ENCODE data around the gene OBP2A. TPM values are rescaled to one million over a fixed set of nuclear protein-coding genes. Genes with fewer than 3 reads are reported as not detected.

OBP2A gene
- polyA plus RNA-seq, 1 donor (not counting 4 experiments of a cell fraction or from before 2014, with no cell fraction given) = not detected

DNA sequence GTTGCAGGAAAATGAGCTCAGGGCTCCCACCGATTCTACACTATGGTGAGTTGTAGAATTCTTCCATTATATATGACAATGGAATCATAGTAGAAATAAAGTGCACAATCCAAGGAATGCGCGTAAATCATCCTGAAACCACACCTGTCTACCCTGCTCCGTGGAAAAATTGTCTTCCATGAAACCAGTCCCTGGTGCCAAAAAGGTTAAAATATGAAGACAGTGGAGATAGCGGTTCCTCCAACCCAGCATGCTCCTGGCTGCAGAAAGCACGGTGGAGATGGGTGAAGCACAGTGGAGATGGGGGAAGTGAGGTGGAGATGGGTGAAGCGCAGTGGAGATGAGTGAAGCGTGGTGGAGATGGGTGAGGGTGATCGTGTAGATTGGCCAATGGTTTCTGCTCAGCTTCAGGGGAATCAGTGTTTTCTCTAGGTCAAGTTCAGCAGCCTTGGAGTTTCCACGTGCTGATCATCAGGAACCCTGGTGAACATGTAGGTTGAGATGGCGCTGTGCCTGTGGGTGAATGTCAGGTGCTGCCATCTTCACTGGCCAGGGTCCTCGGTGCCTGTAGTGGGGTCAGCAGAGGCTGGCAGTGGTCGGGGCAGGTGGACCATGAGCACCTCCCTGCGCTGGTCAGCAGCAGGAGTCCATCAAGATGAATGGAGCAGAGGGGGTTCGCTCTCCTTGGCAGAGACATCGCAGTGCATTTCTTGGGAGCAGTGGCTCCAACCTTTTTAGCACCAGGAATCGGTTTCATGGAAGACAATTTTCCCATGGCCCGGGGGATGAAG is 35.9 kb downstream of the OBP2A start:
- DNase-seq (ENCODE audit: low read depth, low spot score) (no peak), FAIRE-seq (no peak)
- H3K27ac ChIP-seq (ENCODE audit: control insufficient read depth, insufficient read depth, low read length) = no peak overlapping the region
- H3K36me3 ChIP-seq (ENCODE audit: control insufficient read depth in 2 of 2, extremely low read depth in 1 of 2, insufficient read depth in 2 of 2, low read length in 2 of 2) = no peaks in the 10 kb centered on the region
- H3K4me1 ChIP-seq (ENCODE audit: control insufficient read depth, extremely low read depth, insufficient read depth, low read length) = no peaks in the 10 kb centered on the region
- H3K27me3 ChIP-seq (ENCODE audit: control insufficient read depth, extremely low read depth, insufficient read depth, low read length) = no peaks in the 10 kb centered on the region
- dilution Hi-C loops (cut with MboI; ENCODE audit: extremely low pct_ligation_motif_present, low sequenced_read_pairs) = no loop called here
- no peak for TF ChIP-seq EZH2 (IDR thresholded peaks at IDR 0.05; ENCODE audit: low read length)
- TF ChIP-seq, protein P1, sequence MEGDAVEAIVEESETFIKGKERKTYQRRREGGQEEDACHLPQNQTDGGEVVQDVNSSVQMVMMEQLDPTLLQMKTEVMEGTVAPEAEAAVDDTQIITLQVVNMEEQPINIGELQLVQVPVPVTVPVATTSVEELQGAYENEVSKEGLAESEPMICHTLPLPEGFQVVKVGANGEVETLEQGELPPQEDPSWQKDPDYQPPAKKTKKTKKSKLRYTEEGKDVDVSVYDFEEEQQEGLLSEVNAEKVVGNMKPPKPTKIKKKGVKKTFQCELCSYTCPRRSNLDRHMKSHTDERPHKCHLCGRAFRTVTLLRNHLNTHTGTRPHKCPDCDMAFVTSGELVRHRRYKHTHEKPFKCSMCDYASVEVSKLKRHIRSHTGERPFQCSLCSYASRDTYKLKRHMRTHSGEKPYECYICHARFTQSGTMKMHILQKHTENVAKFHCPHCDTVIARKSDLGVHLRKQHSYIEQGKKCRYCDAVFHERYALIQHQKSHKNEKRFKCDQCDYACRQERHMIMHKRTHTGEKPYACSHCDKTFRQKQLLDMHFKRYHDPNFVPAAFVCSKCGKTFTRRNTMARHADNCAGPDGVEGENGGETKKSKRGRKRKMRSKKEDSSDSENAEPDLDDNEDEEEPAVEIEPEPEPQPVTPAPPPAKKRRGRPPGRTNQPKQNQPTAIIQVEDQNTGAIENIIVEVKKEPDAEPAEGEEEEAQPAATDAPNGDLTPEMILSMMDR (optimal IDR thresholded peaks at IDR 0.05 in 1 of 3, IDR thresholded peaks at IDR 0.05 in 1 of 3, conservative IDR thresholded peaks at IDR 0.05 in 1 of 3; ENCODE audit: extremely low read depth in 1 of 3, insufficient read depth in 2 of 3, low read length in 3 of 3) = no peak
- no peak overlapping the region for H3K4me3 ChIP-seq (ENCODE audit: control insufficient read depth in 2 of 3, extremely low read depth in 1 of 3, insufficient read depth in 2 of 3, low read depth in 1 of 3, low read length in 3 of 3)
- no peaks in the 10 kb centered on the region for H3K79me2 ChIP-seq (ENCODE audit: control insufficient read depth, insufficient read depth, low read length)
- no peak overlapping the region for H3K4me2 ChIP-seq (ENCODE audit: control insufficient read depth, extremely low read depth, insufficient read depth, low read depth, low read length)
- H3K9me1 ChIP-seq (ENCODE audit: control insufficient read depth, extremely low read depth, insufficient read depth, low read length) = no peaks in the 10 kb centered on the region
- no peaks in the 10 kb centered on the region for H4K20me1 ChIP-seq (ENCODE audit: control insufficient read depth, extremely low read depth, insufficient read depth, low read length)
- no peak overlapping the region for H3K9ac ChIP-seq (ENCODE audit: control insufficient read depth, extremely low read depth, insufficient read depth, low read length)
- no peaks in the 10 kb centered on the region for H3K9me3 ChIP-seq (ENCODE audit: control insufficient read depth, low read depth, low read length)
- H2AFZ ChIP-seq (ENCODE audit: control insufficient read depth, low read length) = no peak overlapping the region

GRCh38 chr9:135582541-135582940 is 36.6 kb downstream of the OBP2A start:
- FAIRE-seq (no peak), DNase-seq (ENCODE audit: low read depth, low spot score) (no peak)
- TF ChIP-seq EZH2 (IDR thresholded peaks at IDR 0.05; ENCODE audit: low read length) = no peak
- TF ChIP-seq, protein P1 (optimal IDR thresholded peaks at IDR 0.05 in 1 of 3, IDR thresholded peaks at IDR 0.05 in 1 of 3, conservative IDR thresholded peaks at IDR 0.05 in 1 of 3; ENCODE audit: extremely low read depth in 1 of 3, insufficient read depth in 2 of 3, low read length in 3 of 3) = no peak
- Histone ChIP-seq H3K9me1 (ENCODE audit: control insufficient read depth, extremely low read depth, insufficient read depth, low read length) (no peaks in the 10 kb centered on the region), H3K36me3 (ENCODE audit: control insufficient read depth in 2 of 2, extremely low read depth in 1 of 2, insufficient read depth in 2 of 2, low read length in 2 of 2) (no peaks in the 10 kb centered on the region), H3K4me2 (ENCODE audit: control insufficient read depth, extremely low read depth, insufficient read depth, low read depth, low read length) (no peak overlapping the region), H3K4me1 (ENCODE audit: control insufficient read depth, extremely low read depth, insufficient read depth, low read length) (no peaks in the 10 kb centered on the region), H2AFZ (ENCODE audit: control insufficient read depth, low read length) (no peak overlapping the region), H4K20me1 (ENCODE audit: control insufficient read depth, extremely low read depth, insufficient read depth, low read length) (no peaks in the 10 kb centered on the region), H3K9ac (ENCODE audit: control insufficient read depth, extremely low read depth, insufficient read depth, low read length) (no peak overlapping the region), H3K27me3 (ENCODE audit: control insufficient read depth, extremely low read depth, insufficient read depth, low read length) (no peaks in the 10 kb centered on the region), H3K9me3 (ENCODE audit: control insufficient read depth, low read depth, low read length) (no peaks in the 10 kb centered on the region), H3K79me2 (ENCODE audit: control insufficient read depth, insufficient read depth, low read length) (no peaks in the 10 kb centered on the region), H3K4me3 (ENCODE audit: control insufficient read depth in 2 of 3, extremely low read depth in 1 of 3, insufficient read depth in 2 of 3, low read depth in 1 of 3, low read length in 3 of 3) (no peak overlapping the region), H3K27ac (ENCODE audit: control insufficient read depth, insufficient read depth, low read length) (no peak overlapping the region)
- dilution Hi-C loops (cut with MboI; ENCODE audit: extremely low pct_ligation_motif_present, low sequenced_read_pairs) = no loop called here
